WTC11 (cell line): ENCODE results near the gene IFITM10. TPM values are rescaled to one million over a fixed set of nuclear protein-coding genes. Genes with fewer than 3 reads are reported as not detected.
"Not testable (repeated sequence)": the region's sequence is repeated elsewhere in the genome, so short reads cannot be mapped to it uniquely, and the experiment has no call there.

Source experiments
- ATAC-seq: fragments of 200-7000 bp; cut with Tn5 transposase; 2 replicates; pipeline ENCODE4 v1.10.0; 2021; ENCODE audit warnings: mild to moderate bottlenecking, moderate library complexity
- CTCF ChIA-PET: fragments of 300-600 bp; sonication (Branson Sonifier 250); formaldehyde crosslinking; loops from one replicate; lab custom pipeline; 2021; ENCODE audit warnings: antibody characterized with exemption; lab: Charles Lee
- POLR2A ChIA-PET: fragments of 350-600 bp; sonication (Branson Sonifier 250); formaldehyde crosslinking; loops from one replicate; lab custom pipeline; 2021; ENCODE audit warnings: antibody characterized with exemption; lab: Charles Lee
- DNase-seq: peaks from one replicate; pipeline ENCODE4 v3.0.0; 2021; ENCODE audit warnings: low spot score
- H3K27ac Mint-ChIP-seq: 2 replicates; pipeline ENCODE4 v1.8.0; 2021; ENCODE audit warnings: mixed read lengths
- H3K27me3 Mint-ChIP-seq: 2 replicates; pipeline ENCODE4 v1.8.0; 2021; ENCODE audit warnings: low read depth, mild to moderate bottlenecking, moderate library complexity, mixed read lengths
- H3K36me3 Mint-ChIP-seq: 2 replicates; pipeline ENCODE4 v1.8.0; 2021; ENCODE audit warnings: mixed read lengths
- H3K4me1 Mint-ChIP-seq: 2 replicates; pipeline ENCODE4 v1.8.0; 2022; ENCODE audit warnings: mixed read lengths
- H3K4me3 Mint-ChIP-seq: 2 replicates; pipeline ENCODE4 v1.8.0; 2021; ENCODE audit warnings: mild to moderate bottlenecking, moderate library complexity, mixed read lengths
- H3K9me3 Mint-ChIP-seq: 2 replicates; pipeline ENCODE4 v1.8.0; 2021; ENCODE audit warnings: mixed read lengths
- GABPB1 ChIP-seq: sonication (generic); formaldehyde crosslinking; IDR thresholded peaks from 2 replicates; pipeline ENCODE4 v1.8.1; 2023; ENCODE audit warnings: mild to moderate bottlenecking, missing genetic modification reagents
- NFATC4 ChIP-seq: fragments of 250-450 bp; sonication (Bioruptor Pico); IDR thresholded peaks from 2 replicates; pipeline ENCODE4 v1.9.0; 2021; ENCODE audit warnings: mild to moderate bottlenecking
- ZMAT4 ChIP-seq: fragments of 250-450 bp; sonication (Bioruptor Pico); IDR thresholded peaks from 2 replicates; pipeline ENCODE4 v1.9.0; 2021; ENCODE audit warnings: mild to moderate bottlenecking
- total RNA-seq: library from RNA; stranded (reverse); gene quantifications from 3 replicates; pipeline ENCODE4 v1.2.3, GENCODE V29; 2021

Gene IFITM10
- total RNA-seq, 1 experiment from 2014 or later, result 1.7 TPM

GRCh38 chr11:1691026-1691877 is 59.1 kb downstream of the IFITM10 start:
- H3K36me3 Mint-ChIP-seq, result no peaks in the 10 kb centered on the region
- peaks cover 7% of the 10 kb centered on the region for H3K27me3 Mint-ChIP-seq
- H3K4me1 Mint-ChIP-seq, result peaks cover 3% of the 10 kb centered on the region
- POLR2A ChIA-PET, result interaction anchor here (0.6 kb wide), 1 partner anchor 80 kb away, joined by 4 read pairs; no protein-coding TSS in a partner anchor
- no peak overlapping the region for H3K4me3 Mint-ChIP-seq
- ATAC-seq (no peak; the same call in 1 of the 2 replicates), DNase-seq (no peak)
- H3K27ac Mint-ChIP-seq, result no peak overlapping the region
- CTCF ChIA-PET, result interaction anchor here (1.1 to 5.5 kb wide), 11 partner anchors 12 to 465 kb away, joined by 3 to 271 read pairs (median 23); partner anchors contain the start of gene SYT8
- H3K9me3 Mint-ChIP-seq, result peaks cover 7% of the 10 kb centered on the region; the same call in 1 of the 2 replicates
- TF ChIP-seq GABPB1 (CRISPR knock-in tag), result peak; percentile 75
- no peak for TF ChIP-seq ZMAT4 (CRISPR knock-in tag)

- H3K9me3 Mint-ChIP-seq, result no peaks in the 10 kb centered on the region
- H3K4me3 Mint-ChIP-seq, result no peak overlapping the region
- no peaks in the 10 kb centered on the region for H3K36me3 Mint-ChIP-seq
- no peak for TF ChIP-seq GABPB1 (CRISPR knock-in tag)
- no peak for TF ChIP-seq NFATC4 (CRISPR knock-in tag)
- no peak overlapping the region for H3K27ac Mint-ChIP-seq
- H3K4me1 Mint-ChIP-seq, result peaks cover 3% of the 10 kb centered on the region
- no peak for DNase-seq
- ChIA-PET POLR2A (interaction anchor here (0.6 kb wide), 1 partner anchor 81 kb away, joined by 4 read pairs; no protein-coding TSS in a partner anchor), CTCF (interaction anchor here (1.3 to 5.5 kb wide), 5 partner anchors 12 to 466 kb away, joined by 3 to 271 read pairs (median 93); partner anchors contain the start of gene SYT8)
- no peak for ATAC-seq
- peaks cover 6% of the 10 kb centered on the region for H3K27me3 Mint-ChIP-seq
These were observed 60.0 kb downstream of the IFITM10 start for GRCh38 chr11:1690167-1691025.

GRCh38 chr11:1689250-1690166 is 60.9 kb downstream of the IFITM10 start:
- H3K4me3 Mint-ChIP-seq, H3K9me3 Mint-ChIP-seq, H3K27me3 Mint-ChIP-seq, POLR2A ChIA-PET, H3K4me1 Mint-ChIP-seq, ATAC-seq, H3K27ac Mint-ChIP-seq: not testable (repeated sequence)
- CTCF ChIA-PET, result interaction anchor here (0.8 to 1.4 kb wide), 2 partner anchors 37 to 143 kb away, joined by 3 to 5 read pairs; no protein-coding TSS in a partner anchor
- peak; percentile 77 for TF ChIP-seq GABPB1 (CRISPR knock-in tag)
- TF ChIP-seq, all 79 proteins: peak for 1; not testable (repeated sequence) for 78
- not testable (repeated sequence) for DNase-seq, H3K36me3 Mint-ChIP-seq

- H3K36me3 Mint-ChIP-seq, H3K4me3 Mint-ChIP-seq, H3K9me3 Mint-ChIP-seq, POLR2A ChIA-PET, ATAC-seq, H3K4me1 Mint-ChIP-seq, H3K27me3 Mint-ChIP-seq, DNase-seq, H3K27ac Mint-ChIP-seq: not testable (repeated sequence)
- CTCF ChIA-PET, result interaction anchor here (0.8 to 1.4 kb wide), 2 partner anchors 36 to 144 kb away, joined by 3 to 5 read pairs; no protein-coding TSS in a partner anchor
These were observed 62.0 kb downstream of the IFITM10 start for GRCh38 chr11:1688336-1688947.

- H3K27me3 Mint-ChIP-seq, CTCF ChIA-PET, H3K4me3 Mint-ChIP-seq: not testable (repeated sequence)
These were observed 64.2 kb downstream of the IFITM10 start for GRCh38 chr11:1686220-1686619.

GRCh38 chr11:1684886-1685874 is 65.2 kb downstream of the IFITM10 start:
- H3K4me1 Mint-ChIP-seq, H3K27me3 Mint-ChIP-seq, DNase-seq, H3K36me3 Mint-ChIP-seq, POLR2A ChIA-PET, ATAC-seq, H3K4me3 Mint-ChIP-seq, CTCF ChIA-PET, H3K9me3 Mint-ChIP-seq, H3K27ac Mint-ChIP-seq: not testable (repeated sequence)

More at GRCh38 chr11:1686220-1686619, 64.2 kb downstream of the IFITM10 start:
- H3K9me3 Mint-ChIP-seq, H3K4me1 Mint-ChIP-seq, H3K36me3 Mint-ChIP-seq, ATAC-seq, H3K27ac Mint-ChIP-seq, DNase-seq, POLR2A ChIA-PET: not testable (repeated sequence)

GRCh38 chr11:1683904-1684572 is 66.4 kb downstream of the IFITM10 start:
- H3K4me1 Mint-ChIP-seq, H3K27me3 Mint-ChIP-seq, H3K27ac Mint-ChIP-seq, DNase-seq, H3K9me3 Mint-ChIP-seq, POLR2A ChIA-PET, H3K36me3 Mint-ChIP-seq, H3K4me3 Mint-ChIP-seq, ATAC-seq: not testable (repeated sequence)
- CTCF ChIA-PET, result interaction anchor here (2.1 to 2.2 kb wide), 2 partner anchors 10 to 31 kb away, joined by 5 to 8 read pairs; no protein-coding TSS in a partner anchor

GRCh38 chr11:1683216-1683615 is 67.2 kb downstream of the IFITM10 start:
- ATAC-seq, DNase-seq, H3K27me3 Mint-ChIP-seq, H3K9me3 Mint-ChIP-seq, H3K27ac Mint-ChIP-seq, POLR2A ChIA-PET, H3K4me1 Mint-ChIP-seq, H3K4me3 Mint-ChIP-seq, H3K36me3 Mint-ChIP-seq: not testable (repeated sequence)
- CTCF ChIA-PET, result interaction anchor here (1.5 to 2.2 kb wide), 3 partner anchors 11 to 136 kb away, joined by 3 to 8 read pairs (median 5); no protein-coding TSS in a partner anchor
